Measurements from ENCODE around the gene CCL13. TPM values are rescaled to one million over a fixed set of nuclear protein-coding genes. Genes with fewer than 3 reads are reported as not detected.

CCL13 gene
- total and polyA plus RNA-seq, 2 of the 8 experiments (the other 6 are each of a cell fraction or from before 2014, with no cell fraction given) = not detected

GRCh38 chr17:34400301-34400931, 44.1 kb downstream of the CCL13 start:
- H4K91ac ChIP-seq (replicated peaks; ENCODE audit: insufficient read length, low read length) = no peak overlapping the region
- FAIRE-seq = no peak
- WGBS, 2 experiments (ENCODE audit: extremely low coverage in 1 of 2, insufficient coverage in 1 of 2, insufficient read length in 1 of 2, insufficient replicate concordance in 2 of 2, low coverage in 1 of 2, low lambda C conversion rate in 2 of 2, missing lambda C conversion rate in 1 of 2) = 79% methylated on average over 10 of the region's 10 CpGs; no CpG with 5 or more reads in 1 of the 2 experiments

More at GRCh38 chr17:34400301-34400931, 44.1 kb downstream of the CCL13 start:
- H4K8ac ChIP-seq (ENCODE audit: extremely low read depth, insufficient read depth, low read length) = no peak overlapping the region
- no peaks in the 10 kb centered on the region for H3K79me2 ChIP-seq (ENCODE audit: control insufficient read depth in 1 of 2, insufficient read depth in 2 of 2, low read length in 2 of 2)
- H3K56ac ChIP-seq (replicated peaks; ENCODE audit: insufficient read length, low read depth, low read length) = no peak overlapping the region
- no peak overlapping the region for H2BK12ac ChIP-seq (ENCODE audit: low read depth, low read length)
- H3K23ac ChIP-seq (ENCODE audit: insufficient read length) = no peak overlapping the region
- no peak overlapping the region for H2BK120ac ChIP-seq (replicated peaks; ENCODE audit: low read depth, low read length)
- no peak overlapping the region for H3K4me3 ChIP-seq (ENCODE audit: extremely low read depth in 1 of 4, insufficient read depth in 2 of 4, low read depth in 3 of 4, low read length in 4 of 4)
- no peaks in the 10 kb centered on the region for H4K20me1 ChIP-seq (replicated peaks in 1 of 2; ENCODE audit: control insufficient read depth in 1 of 2, insufficient read depth in 2 of 2, low read length in 2 of 2)
- H3K36me3 ChIP-seq (ENCODE audit: control insufficient read depth in 2 of 4, insufficient read depth in 4 of 4, low read length in 3 of 4) = no peaks in the 10 kb centered on the region
- no peaks in the 10 kb centered on the region for H3K9me3 ChIP-seq (ENCODE audit: insufficient read depth in 2 of 2, low read depth in 1 of 2, low read length in 1 of 2)
- no peak for DNase-seq (ENCODE audit: low read depth in 1 of 2, low spot score in 2 of 2)
- no peaks in the 10 kb centered on the region; a peak in 2 of 7 replicates for H3K27me3 ChIP-seq (replicated peaks in 1 of 4; ENCODE audit: control insufficient read depth in 3 of 4, extremely low read depth in 1 of 4, insufficient read depth in 3 of 4, low read length in 3 of 4)
- H3K14ac ChIP-seq (ENCODE audit: insufficient read length) = no peak overlapping the region
- no peak overlapping the region for H3K27ac ChIP-seq (ENCODE audit: low read depth, low read length)
- H3K4me2 ChIP-seq (ENCODE audit: insufficient read depth in 1 of 2, low read depth in 2 of 2, low read length in 2 of 2) = no peak overlapping the region
- POLR2A ChIA-PET (ENCODE audit: partially characterized antibody) = no interaction called here
- H2AFZ ChIP-seq (ENCODE audit: low read length) = no peak overlapping the region
- H2BK5ac ChIP-seq (ENCODE audit: low read depth, low read length) = no peak overlapping the region
- no peak overlapping the region for H3K18ac ChIP-seq (ENCODE audit: extremely low read depth, low read length)
- H3K23me2 ChIP-seq (ENCODE audit: low read depth, low read length) = no peaks in the 10 kb centered on the region
- no peak overlapping the region for H3K4ac ChIP-seq (replicated peaks; ENCODE audit: insufficient read length, low read depth, low read length)
- CTCF ChIA-PET (ENCODE audit: partially characterized antibody) = interaction anchor here (1.0 to 3.1 kb wide), 4 partner anchors 10 to 119 kb away, joined by 3 to 10 read pairs (median 5); no protein-coding TSS in a partner anchor
- H3K4me1 ChIP-seq (replicated peaks in 1 of 4; ENCODE audit: control insufficient read depth in 3 of 4, insufficient read depth in 4 of 4, low read length in 3 of 4) = peaks cover 0 to 4% (median 0%) of the 10 kb centered on the region in 4 experiments; a peak in 2 of 7 replicates
- no peak overlapping the region for H4K5ac ChIP-seq (ENCODE audit: insufficient read length, low read depth, low read length)
- H3K9ac ChIP-seq (replicated peaks in 1 of 4; ENCODE audit: extremely low read depth in 1 of 4, low read depth in 3 of 4, low read length in 3 of 4) = no peak overlapping the region
- no peaks in the 10 kb centered on the region for H3K79me1 ChIP-seq (ENCODE audit: low read depth, low read length)
- TF ChIP-seq MAFK (IDR thresholded peaks at IDR 0.05; ENCODE audit: low read depth, low read length) (no peak), SRF (IDR thresholded peaks at IDR 0.05; ENCODE audit: low read depth, low read length) (no peak)
- H2AK5ac ChIP-seq (ENCODE audit: low read depth, low read length) = no peak overlapping the region
- H2BK20ac ChIP-seq (ENCODE audit: low read length) = no peak overlapping the region
- H2BK15ac ChIP-seq (ENCODE audit: low read length) = no peak overlapping the region
